Muscle of arm (tissue), 12 donors: ENCODE results near the gene ASB8. TPM values are rescaled to one million over a fixed set of nuclear protein-coding genes. Genes with fewer than 3 reads are reported as not detected.
"Not testable (repeated sequence)": the region's sequence is repeated elsewhere in the genome, so short reads cannot be mapped to it uniquely, and the experiment has no call there.

Experiments
- DNase-seq: peaks from one replicate; pipeline ENCODE4 v3.0.0-alpha.2; 2013
- polyA plus RNA-seq, 12 donors: library from polyadenylated mRNA; unstranded; fragments of 120-200 nt; gene quantifications; one replicate each; pipeline ENCODE4 v1.2.1, GENCODE V29; 2013; ENCODE audit not compliant: insufficient read length in 12 of 12

The ASB8 gene
- polyA plus RNA-seq, 12 donors, result 36.1 to 1,272 (median 64.4) TPM

DNA sequence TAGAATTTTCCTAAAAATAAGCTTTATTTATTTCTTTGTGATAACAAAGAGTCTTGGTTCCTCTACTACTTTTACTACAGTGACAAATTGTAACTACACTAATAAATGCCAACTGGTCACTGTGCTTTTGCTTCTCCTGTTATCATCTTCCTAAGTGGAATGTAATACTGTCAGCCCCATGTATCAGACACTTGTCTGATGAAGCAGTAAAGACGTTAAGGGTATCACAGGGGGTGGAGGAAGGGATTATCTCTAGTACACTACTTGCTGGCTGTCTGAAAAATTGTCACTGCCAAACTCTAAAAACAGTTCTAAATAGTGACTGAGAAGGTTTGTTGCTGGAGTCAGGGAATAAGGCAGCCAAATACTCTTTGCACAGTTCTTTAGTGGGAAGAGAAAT is 11.3 kb downstream of the ASB8 start:
- DNase-seq, result no peak

DNA sequence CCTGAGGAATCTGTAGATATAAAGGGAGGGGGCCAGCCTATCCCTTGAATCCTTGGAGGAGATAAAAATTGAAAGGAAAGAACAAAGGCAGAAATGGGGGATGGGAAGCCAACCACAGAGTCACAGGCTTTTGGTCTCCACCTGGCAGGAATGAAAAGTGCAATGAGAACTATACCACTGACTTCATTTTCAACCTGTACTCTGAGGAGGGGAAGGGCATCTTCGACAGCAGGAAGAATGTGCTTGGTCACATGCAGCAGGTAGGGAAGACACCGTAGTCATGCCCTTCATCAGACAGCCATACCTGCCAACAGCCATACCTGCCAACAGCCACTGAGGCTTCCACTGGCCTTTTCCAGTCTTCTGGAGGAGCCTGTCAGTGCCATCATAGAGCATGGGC is 13.4 kb downstream of the ASB8 start:
- DNase-seq, result no peak

DNA sequence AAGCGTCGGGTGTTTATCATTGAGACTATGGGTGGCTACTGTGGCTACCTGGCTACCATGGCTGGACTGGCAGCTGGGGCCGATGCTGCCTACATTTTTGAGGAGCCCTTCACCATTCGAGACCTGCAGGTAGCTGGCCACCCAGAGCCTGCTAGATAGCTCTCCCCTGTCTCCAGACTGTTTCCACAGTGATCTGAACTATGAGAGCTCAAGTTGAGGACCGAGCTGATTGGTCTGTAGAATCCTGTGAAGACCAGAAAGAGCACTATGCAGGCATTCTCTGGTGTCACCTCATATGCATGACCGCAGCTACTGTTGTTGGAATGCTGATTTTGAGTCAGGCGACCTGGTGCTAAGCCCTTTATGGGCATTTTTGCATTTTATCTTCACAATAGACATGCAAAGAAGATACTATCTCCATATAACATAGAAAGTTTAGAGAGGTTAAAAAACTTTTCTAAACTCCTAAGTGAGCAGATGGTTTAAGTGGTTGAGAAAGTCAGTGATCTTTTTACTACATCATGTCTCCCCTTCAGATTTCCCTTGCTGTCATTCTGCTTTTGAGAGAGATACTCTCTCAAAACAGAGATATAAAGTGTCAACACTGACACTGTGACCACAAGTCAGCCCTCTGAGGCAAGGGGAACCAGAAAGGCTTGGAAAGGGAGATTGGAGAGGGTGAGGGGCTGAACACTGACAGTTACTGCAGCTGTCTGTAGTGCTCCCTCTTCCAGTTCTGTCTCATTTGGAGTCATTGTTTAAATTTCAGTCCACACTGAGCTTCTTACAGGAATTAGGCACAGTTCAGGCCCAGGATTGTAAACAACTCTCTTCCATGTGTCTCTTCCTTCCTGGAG is 14.3 kb downstream of the ASB8 start:
- DNase-seq, result no peak

DNA sequence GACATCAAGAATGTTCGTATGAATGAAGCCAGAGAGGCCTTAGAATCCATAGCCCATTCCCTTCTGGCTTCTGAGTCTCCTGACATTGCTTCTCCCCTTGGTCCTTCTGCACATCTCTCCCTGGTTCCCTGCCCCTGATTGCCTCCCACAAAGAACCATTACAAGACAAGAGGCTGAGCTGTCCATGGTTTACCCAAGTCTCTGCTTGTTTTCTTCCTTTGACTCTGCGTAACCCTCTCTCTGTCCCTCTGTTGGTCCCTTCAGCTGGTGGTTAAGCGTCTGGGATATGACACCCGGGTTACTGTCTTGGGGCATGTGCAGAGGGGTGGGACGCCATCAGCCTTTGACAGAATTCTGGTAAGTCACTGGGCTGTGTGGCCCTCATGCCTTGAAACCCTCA is 22.3 kb downstream of the ASB8 start:
- DNase-seq, result no peak

DNA sequence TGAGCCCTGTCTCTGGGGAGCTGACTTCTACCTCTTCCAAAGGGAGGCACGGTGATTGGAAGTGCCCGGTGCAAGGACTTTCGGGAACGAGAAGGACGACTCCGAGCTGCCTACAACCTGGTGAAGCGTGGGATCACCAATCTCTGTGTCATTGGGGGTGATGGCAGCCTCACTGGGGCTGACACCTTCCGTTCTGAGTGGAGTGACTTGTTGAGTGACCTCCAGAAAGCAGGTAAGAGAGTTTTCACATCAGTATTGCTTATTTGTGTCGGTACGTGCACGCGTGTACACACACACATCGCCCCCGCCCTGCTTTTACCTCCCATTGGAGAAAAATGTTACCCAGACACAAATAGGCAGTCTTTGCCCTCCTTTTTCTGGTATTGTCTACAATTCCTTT is 24.5 kb downstream of the ASB8 start:
- no peak for DNase-seq

DNA sequence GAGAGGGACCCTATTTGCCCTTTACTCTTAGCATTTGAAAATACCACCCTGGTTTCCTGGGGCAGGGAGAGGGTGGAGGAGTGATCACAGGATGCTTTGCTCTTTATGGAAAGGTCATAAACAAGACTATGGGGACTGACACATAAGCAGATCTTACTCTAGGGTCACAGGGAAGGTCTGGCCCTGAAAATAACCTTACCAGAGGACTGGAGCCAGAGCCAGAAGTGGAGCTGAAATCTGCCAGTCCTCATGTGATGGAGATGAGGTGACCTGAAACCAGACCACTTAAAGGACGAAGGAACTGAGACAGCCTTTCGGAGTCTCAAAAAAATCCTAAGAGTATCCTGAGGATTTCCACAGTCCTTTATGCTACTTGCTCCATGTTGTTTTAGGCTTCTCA is 25.8 kb downstream of the ASB8 start:
- DNase-seq, result no peak

DNA sequence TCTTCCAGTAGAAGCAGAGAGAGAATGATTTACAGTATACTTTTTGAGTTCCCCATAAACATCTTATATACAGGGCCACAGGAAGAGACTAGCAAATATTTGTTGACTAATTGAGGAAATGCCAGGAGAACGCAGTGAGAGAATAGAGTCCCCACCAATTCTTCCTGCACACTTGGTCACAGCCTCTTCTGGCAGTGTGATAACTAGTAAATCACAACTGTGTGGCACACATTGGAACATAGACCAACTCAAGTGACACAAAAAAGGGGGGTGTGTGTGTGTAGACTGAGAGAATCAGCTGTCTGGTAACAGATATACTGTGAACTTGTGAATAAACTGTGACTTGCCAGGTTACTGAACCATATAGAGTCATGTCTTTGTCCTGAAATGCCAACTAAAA is 27.9 kb downstream of the ASB8 start:
- no peak for DNase-seq

DNA sequence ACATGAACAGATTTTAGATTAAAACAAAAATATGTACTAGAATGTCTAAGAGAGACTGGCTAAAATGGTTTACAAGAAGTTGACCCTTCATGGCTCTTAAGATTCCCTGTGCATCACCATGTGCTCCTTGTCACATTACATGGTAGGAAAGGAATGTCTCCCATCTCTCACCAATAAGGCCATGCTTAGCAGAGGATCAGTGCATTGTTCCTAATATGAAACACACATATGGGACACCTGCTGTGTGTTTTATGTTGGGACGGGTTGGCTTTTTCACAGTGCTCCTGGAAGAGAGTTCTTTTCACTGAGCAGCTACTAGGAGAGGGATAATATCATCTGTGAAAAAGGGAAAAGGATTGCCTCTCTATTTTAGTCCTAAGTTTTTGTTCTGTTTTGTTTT is 28.5 kb downstream of the ASB8 start:
- no peak for DNase-seq

DNA sequence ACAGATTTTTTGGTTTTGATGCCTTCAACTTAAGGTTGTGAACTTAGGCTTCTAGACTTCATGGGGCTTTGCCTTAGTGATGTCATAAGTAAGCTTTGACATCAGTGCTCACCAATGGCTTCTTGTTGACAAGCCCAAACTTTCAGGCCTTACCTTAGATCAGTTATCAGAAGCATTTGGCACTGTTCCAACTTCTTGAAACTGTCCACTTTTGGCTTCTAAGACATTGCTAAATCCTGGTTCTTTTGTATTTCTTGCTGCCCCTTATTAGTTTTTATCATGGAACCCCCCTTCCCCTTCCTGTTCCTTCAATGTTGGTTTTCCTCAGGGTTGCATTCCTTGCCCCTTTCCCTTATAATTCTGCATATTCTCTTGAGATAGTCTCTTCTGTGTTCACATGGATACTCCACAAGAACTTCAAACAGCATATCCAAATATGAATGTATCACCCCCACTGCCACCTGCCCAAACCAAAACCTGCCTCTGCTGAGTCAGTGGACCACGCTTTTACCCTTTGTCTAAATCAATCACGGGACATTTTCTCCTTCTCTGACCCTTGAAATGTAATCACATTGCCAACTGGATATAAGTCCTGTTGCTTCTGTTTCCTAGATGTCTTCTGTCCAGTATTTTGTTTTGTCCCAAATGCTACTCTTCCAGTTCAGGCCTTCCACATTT is 30.2 kb downstream of the ASB8 start:
- DNase-seq, result no peak

DNA sequence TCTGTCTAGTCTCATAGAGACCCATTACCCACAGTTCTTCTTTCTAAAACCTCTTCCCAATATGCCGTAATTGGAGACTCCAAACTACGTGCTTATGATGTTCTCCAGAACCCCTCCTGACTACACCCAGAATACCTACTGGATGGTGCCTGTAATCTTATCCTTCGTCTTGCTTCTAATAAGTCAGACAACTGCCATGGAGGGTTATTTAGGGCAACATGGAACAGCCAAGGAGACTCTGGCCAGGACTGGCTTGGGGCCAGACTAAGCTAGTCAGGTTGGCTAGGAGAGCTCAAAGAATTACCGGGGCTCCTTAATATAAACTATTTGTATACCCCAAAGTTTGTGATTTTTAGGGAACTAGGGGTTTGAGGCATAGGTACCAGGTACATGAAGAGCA is 31.3 kb downstream of the ASB8 start:
- no peak for DNase-seq

DNA sequence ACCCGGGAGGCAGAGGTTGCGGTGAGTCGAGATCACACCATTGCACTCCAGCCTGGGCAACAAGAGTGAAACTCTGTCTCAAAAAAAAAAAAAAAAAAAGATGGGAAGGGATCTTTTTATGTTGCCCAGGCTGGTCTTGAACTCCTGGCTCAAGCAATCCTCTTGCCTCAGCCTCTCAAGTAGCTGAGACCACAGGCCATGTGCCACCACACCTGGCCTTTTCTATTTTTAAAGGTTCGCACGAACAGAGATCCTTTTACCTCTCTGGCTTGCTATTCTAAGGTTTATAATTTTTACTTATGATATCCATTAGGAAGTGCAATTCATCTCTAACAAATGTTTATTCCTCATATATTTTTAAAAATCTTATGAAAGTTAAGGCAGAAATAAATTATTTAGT is 31.8 kb downstream of the ASB8 start:
- not testable (repeated sequence) for DNase-seq

DNA sequence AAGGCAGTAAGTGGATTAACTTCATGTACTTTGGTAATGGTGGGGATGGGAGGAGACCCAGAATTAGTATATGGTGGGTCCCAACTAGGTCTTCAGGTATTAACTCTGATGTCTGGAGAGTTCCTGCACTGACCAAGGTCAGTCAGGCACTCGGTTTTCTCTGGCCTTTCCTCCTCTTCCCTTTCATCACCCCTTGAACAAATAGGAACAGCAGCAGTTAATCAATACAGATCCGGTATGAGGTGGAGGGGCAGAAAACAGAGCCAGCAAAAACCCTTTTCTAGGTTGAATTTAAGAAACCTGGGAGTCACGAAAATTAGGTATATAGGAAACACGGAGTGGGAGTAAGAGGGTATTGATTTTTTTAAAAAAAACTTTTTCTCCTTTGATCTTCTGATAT is 34.1 kb downstream of the ASB8 start:
- DNase-seq, result no peak

DNA sequence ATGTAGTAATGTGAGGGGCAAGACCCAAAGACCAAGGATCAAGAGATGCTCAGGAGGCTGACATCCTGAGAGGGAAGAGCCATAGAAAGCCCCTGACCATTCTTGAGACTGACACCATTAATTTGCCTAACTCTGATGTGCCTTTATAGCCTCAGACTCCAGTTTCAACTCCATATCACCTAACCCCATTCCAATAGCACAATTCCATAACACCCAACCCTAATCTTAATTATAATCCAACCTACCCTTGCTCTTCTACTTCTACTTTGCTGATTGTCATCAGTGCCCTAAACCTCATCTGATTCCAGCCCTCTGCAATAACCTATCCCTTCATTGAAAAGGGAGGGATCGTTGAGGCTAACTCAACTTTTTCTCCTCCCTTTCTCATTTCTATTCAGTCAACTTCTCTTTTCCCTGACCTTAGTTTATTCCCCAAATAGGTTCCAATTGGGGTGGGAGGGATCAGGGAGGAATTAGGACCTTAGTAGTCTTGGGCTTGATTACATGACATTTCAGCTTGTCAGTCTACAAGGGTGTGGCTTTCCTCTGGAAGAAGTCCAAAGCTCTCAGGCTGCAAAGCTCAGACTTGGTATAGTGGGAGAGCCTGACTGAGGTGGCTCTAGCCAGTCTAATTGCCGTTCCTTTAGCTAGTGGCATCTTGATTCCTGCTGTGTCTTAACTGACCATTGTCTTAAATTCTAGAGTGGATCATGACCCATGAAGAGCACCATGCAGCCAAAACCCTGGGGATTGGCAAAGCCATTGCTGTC is 35.1 kb downstream of the ASB8 start:
- no peak for DNase-seq

DNA sequence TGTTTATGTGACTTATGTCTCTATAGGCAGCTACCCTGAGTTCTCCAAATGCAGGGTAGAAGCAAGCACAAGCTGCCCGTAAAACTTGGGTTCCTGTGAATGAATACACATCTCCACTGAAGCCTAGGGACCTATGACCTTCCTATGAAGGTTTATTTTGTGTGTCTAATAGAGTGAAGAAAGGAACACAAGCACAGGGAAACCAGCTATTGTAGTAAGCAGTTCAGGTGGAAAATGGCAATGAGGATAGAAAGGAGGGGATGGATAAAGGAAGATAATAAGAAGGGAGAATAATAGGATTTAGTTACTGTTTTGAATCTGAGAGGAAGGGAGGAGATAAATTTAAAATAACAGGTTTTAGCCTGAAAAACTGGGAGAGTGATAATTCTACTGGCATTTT is 35.8 kb downstream of the ASB8 start:
- no peak for DNase-seq

DNA sequence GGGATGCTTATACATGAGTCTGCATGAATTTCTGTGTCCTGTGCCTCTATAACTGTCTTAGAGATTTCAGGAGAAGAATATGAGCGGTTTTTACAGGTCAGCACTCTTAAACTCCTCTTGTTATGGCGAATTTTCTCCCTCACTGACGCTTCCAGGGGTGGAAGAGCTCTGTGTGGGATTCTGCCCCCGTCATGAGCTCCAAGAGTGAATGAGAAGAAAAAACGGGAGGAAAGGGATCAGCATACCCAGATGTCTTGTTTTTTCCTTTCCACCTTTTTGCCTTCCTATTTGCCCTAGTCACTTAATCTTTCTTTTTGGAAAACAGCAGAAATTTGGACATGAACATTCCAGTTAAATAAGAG is 37.5 kb downstream of the ASB8 start:
- no peak for DNase-seq

DNA sequence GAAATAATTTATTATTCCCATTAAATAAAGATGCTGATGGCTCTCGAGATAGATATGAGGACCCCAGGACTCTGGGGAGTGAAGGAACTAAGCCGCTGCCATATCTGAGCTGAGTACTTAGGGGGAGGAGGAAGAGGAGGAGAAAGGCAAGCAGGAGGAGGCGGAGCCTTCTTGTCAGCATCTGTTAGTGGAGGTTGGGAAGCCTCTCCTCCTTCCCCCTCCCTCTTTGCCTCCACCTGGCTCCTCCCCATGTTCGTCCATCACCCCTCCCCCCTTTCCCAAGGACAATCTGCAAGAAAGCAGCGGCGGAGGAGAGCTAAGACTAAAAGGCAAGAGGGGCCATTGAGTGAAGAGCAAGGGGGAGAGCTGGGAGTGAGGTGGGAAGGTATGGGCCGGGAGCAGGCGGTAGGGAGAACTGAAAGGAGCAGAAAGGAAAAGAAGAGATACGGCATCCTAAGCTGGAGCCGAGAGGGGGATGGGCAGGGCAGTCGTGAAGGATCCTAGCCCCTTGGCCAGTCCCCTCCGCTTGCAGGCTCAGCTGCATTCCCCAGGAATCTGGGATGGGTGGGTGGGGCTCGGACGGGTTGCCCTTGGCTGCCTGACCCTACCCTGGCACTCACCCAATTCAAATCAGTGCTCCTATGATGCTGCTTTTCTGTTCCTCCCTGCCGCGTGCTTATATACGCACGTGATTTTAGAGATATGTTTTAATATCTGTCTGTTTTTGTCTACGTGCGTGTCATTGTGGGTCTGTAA is 38.1 kb downstream of the ASB8 start, which contains the start of gene PFKM:
Gene PFKM, plus strand, starts transcription at position 287 of the 756 bp plus-strand sequence. CDS start 3,411 bp downstream, outside the sequence.
- peak; percentile 88 for DNase-seq

DNA sequence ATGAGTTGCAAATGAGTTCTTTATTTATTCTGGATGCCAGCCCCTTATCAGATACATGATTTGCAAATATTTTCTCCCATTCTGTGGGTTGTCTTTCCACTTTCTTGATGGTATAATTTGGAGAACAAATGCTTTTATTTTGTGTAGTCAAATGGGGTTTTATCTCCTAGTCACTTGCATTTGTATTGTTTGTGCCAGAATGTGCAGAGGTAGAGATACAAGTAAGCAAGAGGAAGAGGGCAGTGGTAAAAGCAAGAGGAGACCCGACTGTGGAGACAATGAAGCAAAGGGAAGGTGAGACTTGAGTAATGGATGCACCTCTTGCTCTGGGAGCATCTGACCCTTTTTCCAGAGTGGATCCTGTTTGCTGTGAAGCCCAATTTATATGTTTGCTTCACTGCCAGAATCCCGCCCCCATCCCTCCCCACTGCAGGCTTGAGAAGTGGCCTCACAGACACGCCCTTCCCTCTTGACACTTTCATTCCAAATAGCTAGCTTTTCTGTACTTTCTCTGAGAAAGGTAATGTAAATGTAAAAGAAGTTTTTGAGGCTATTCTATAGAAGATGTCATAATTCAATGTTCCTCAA is 38.9 kb downstream of the ASB8 start:
- DNase-seq, result no peak

DNA sequence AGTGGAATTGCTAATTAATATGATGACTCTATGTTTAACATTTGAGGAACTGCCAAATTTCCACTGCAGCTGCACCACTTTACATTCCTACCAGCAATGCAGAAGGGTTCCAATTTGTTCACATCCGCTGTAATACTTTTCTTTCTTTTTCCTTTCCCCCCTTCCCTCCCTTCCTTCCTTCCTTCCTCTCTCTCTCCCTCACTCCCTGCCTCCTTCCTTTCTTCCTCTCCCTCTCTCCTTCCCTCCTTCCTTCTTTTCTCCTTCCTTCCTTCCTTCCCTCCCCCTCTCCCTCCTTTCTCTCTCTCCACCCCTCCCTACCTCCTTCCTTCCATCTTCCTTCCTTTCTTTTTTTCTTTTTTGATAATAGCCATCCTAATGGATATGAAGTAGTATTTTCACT is 41.4 kb downstream of the ASB8 start:
- no peak for DNase-seq

DNA sequence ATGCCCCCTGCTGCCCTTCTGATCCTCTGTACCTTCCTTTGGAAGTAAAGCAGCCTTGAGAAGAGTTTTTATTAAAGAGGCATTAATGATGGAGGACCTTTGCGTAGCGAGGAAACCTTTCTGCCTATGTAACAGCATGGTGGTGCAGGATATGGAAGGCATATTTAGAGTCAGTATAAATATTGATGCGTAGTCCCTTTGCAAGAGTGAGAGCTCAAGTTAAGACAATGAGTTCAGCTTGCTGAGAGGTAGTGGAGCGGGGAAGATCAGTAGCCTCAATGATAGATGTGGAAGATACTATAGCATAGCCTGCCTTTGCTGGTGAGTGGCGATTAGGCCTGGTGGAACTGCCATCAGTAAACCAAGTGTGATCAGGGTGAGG is 46.0 kb downstream of the ASB8 start:
- DNase-seq, result not testable (repeated sequence)

DNA sequence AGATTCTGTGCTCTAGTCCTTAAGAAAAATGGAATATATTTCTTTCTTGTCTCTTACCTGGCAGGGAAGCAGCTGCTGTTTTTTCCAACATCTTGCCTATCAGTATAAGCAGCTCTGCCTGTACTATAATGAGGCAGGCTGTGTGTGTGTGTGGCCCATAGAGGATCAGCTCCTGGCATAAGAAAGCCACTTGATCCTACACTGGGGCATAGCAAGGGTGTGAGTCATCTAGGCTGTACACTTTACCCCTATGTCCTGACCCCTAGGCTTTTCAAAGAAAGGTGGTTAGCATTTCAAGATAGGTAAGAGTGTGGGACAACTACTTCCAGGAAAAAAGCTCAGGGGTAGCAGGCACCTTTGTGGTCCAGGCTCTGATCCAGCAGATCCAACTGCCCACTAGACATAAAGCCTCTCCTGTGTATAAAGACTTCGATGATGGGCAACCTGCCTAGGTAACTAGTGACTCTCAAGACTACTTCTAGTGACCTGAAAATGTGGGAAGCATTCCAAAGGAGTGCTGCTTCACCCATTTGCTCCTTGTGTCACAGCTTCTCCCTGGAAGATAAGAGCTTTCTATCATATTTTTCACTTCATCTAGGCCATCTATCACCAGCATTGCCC is 46.5 kb downstream of the ASB8 start:
- DNase-seq, result no peak

DNA sequence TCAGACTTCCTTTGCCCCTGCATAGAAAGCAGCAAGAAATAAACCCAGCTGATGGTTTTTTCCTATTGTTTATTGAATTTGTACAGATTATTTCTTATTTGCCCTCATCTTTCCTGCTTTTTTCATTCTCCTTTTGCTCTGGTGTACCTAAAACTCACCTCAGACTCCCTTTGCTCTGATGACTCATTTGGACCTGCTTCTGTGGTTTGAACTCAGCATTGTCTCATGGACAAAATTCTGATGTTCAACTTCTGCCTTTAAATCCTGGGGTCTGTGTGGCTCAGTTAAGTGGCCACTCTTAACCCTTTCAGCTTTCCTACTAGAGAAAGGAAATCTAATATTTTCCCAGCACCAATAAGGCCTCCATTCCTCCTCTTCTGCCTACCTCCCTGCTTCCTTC is 47.9 kb downstream of the ASB8 start:
- no peak for DNase-seq
